SK-N-MC (cell line): Measurements from ENCODE around the gene CYBB.
A peak's percentile ranks its signal among the peaks of the same experiment; 100 is the strongest.

ENCODE experiments used
- DNase-seq: peaks from one replicate; pipeline ENCODE4 v3.0.0-alpha.2; 2011; ENCODE audit warnings: low read depth, low spot score
- H3K27ac ChIP-seq: fragments of 200-600 bp; sonication (generic); 2 replicates; pipeline ENCODE4 v1.5.1; 2016; ENCODE audit warnings: mixed run types
- H3K36me3 ChIP-seq: fragments of 200-600 bp; sonication (generic); 2 replicates; pipeline ENCODE4 v1.6.1; 2017; ENCODE audit warnings: antibody characterized with exemption, low read length, mixed read lengths; ENCODE audit not compliant: insufficient read depth
- H3K4me3 ChIP-seq: fragments of 200-600 bp; sonication (generic); 2 replicates; pipeline ENCODE4 v1.5.1; 2016
- H3K9ac ChIP-seq: fragments of 200-600 bp; sonication (generic); 2 replicates; pipeline ENCODE4 v1.8.0; 2017; ENCODE audit warnings: mixed run types, mixed read lengths; ENCODE audit not compliant: insufficient read length
- H3K9me3 ChIP-seq: fragments of 200-600 bp; sonication (generic); 2 replicates; pipeline ENCODE4 v1.6.1; 2017; ENCODE audit warnings: low read depth, mild to moderate bottlenecking, antibody characterized with exemption, low read length, moderate library complexity, mixed read lengths
- EZH2 ChIP-seq: fragments of 200-600 bp; sonication (generic); IDR thresholded peaks from one replicate; pipeline ENCODE4 v1.6.1; 2017; ENCODE audit warnings: antibody characterized with exemption
- FOXP2 ChIP-seq: optimal IDR thresholded peaks from 2 replicates; pipeline ENCODE3; 2011; ENCODE audit warnings: mild to moderate bottlenecking, moderate library complexity; ENCODE audit not compliant: insufficient read depth; ENCODE audit errors: extremely low read length, control extremely low read depth
- POLR2AphosphoS5 ChIP-seq: IDR thresholded peaks from 2 replicates; pipeline ENCODE4 v1.6.1; 2012; ENCODE audit warnings: mild to moderate bottlenecking, low read depth, low read length, borderline replicate concordance

Gene CYBB

DNA sequence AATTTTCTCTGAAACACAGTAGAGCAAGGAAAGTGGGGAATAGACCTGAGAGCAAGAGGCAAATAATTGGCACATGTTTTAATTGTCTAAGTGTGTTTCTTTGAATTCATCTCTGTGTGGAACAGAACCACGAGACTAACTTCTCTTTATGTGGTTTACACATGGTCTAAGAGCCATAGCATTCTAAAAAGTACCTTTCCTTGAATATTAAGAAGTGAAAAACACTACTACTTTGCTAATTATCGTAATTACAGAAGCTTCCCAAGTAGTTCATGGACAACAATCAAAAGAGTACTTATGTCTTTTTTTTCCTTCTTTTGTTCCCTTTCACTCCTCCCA, 2.9 kb upstream of the CYBB start:
- Histone ChIP-seq H3K27ac (no peak overlapping the region), H3K4me3 (no peak overlapping the region), H3K9me3 (no peaks in the 10 kb centered on the region), H3K36me3 (no peaks in the 10 kb centered on the region), H3K9ac (no peak overlapping the region)
- DNase-seq, result no peak
- TF ChIP-seq FOXP2, result no peak
- no peak for TF ChIP-seq EZH2

DNA sequence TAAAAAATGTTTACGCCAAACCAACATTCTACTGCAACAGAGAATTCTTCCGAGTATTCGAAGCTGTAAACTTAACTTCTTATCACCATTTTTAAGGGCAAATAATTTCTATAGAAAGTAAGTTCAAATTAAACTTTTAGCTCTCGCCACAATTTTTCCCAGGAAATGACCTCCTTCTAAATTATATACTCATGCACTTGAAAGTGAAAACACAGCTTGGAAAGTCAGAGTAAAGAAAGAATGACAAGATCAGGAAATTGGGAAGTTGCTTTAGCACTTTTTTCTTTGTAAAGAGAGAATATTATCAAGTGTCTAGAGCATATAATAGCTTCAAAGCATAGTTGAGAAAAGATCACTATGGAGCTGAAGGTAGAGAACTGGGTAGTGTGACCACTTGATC, 1.2 kb downstream of the CYBB start:
- Histone ChIP-seq H3K4me3 (no peak overlapping the region), H3K27ac (no peak overlapping the region), H3K36me3 (no peaks in the 10 kb centered on the region), H3K9ac (no peak overlapping the region), H3K9me3 (no peaks in the 10 kb centered on the region)
- TF ChIP-seq FOXP2 (no peak), POLR2AphosphoS5 (no peak), EZH2 (no peak)
- no peak for DNase-seq

GRCh38 chrX:37781814-37782213, 2.0 kb downstream of the CYBB start:
- H3K9ac ChIP-seq, result no peak overlapping the region
- no peak overlapping the region for H3K27ac ChIP-seq
- TF ChIP-seq FOXP2 (no peak), POLR2AphosphoS5 (no peak), EZH2 (no peak)
- no peak for DNase-seq
- no peak overlapping the region for H3K4me3 ChIP-seq
- H3K9me3 ChIP-seq, result no peaks in the 10 kb centered on the region
- no peaks in the 10 kb centered on the region for H3K36me3 ChIP-seq

DNA sequence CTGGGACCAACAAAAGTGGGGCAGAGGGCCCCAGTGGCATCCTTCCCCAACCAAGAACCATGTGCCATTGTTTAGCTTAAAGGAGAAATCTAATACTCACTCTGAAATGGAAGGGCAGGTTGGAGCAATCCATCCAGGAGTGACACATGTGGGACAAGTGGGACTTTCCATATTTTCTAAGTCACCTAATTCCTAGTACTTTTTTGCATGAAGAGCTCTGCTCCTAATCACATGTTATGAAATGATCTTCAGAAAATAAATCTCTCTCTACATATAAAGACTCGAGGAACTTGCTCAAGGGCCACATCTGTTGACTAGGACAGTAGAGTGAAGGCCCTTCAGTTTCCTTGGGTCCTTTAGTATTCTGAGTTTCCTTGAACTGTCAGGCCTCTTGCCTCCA, 2.5 kb downstream of the CYBB start:
- Histone ChIP-seq H3K36me3 (no peaks in the 10 kb centered on the region), H3K4me3 (no peak overlapping the region)
- TF ChIP-seq FOXP2 (no peak), POLR2AphosphoS5 (no peak), EZH2 (no peak)

GRCh38 chrX:37783305-37783704, 3.4 kb downstream of the CYBB start:
- no peak overlapping the region for H3K27ac ChIP-seq
- TF ChIP-seq FOXP2, result no peak
- no peak for TF ChIP-seq POLR2AphosphoS5
- no peak for TF ChIP-seq EZH2
- no peak overlapping the region for H3K9ac ChIP-seq
- H3K36me3 ChIP-seq, result no peaks in the 10 kb centered on the region
- no peaks in the 10 kb centered on the region for H3K9me3 ChIP-seq
- no peak for DNase-seq
- no peak overlapping the region for H3K4me3 ChIP-seq

More for the DNA sequence above, 2.5 kb downstream of the CYBB start:
- DNase-seq, result no peak
- no peak overlapping the region for H3K27ac ChIP-seq
- no peak overlapping the region for H3K9ac ChIP-seq
- no peaks in the 10 kb centered on the region for H3K9me3 ChIP-seq

- Histone ChIP-seq H3K9me3 (no peaks in the 10 kb centered on the region), H3K9ac (no peak overlapping the region), H3K36me3 (no peaks in the 10 kb centered on the region), H3K4me3 (no peak overlapping the region), H3K27ac (no peak overlapping the region)
- TF ChIP-seq FOXP2, result no peak
- TF ChIP-seq EZH2, result no peak
- TF ChIP-seq POLR2AphosphoS5, result no peak
- no peak for DNase-seq
These were observed 5.7 kb downstream of the CYBB start for GRCh38 chrX:37785569-37785968.

DNA sequence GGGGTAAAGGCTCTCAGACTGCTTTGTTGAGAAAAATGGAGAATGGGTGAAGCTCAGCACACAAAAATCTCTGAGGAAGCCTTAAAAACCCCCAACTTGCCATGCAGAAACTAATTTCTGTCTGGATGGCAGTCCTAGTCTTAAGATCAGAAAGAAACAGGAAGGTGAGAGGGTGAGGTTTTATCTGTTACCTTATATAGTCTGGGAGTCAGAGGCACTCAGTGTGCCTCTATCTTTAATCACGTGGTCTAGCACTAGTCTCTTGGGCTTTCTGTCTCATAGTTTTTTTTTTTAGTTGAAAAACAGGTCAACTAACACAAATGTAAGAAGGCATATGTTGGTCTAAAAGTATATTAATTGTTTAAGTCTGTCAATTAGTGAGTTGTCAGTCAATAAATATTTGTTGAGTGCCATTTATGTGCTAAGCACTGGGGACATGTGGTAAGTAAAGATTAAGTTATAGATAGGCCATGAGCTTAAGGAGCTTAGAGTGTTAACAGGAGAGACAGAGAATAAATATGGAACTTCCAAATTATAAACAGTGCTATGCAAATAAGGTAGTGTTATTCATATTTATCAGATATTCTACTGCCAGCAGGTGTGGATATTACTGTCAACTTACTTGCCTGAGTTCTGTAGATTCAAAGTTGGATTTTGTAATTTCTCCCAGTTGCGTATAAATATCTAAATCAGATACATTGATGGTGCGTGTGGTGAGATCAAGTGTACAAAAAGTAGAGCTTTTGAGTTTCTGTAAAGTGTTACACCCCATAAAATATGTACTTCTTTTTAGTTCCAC, 7.0 kb downstream of the CYBB start:
- TF ChIP-seq EZH2 (no peak), POLR2AphosphoS5 (no peak), FOXP2 (no peak)
- Histone ChIP-seq H3K27ac (no peak overlapping the region), H3K9ac (no peak overlapping the region), H3K36me3 (no peaks in the 10 kb centered on the region), H3K4me3 (no peak overlapping the region), H3K9me3 (no peaks in the 10 kb centered on the region)
- DNase-seq, result no peak

GRCh38 chrX:37787423-37787869, 7.6 kb downstream of the CYBB start:
- H3K27ac ChIP-seq, result no peak overlapping the region
- H3K36me3 ChIP-seq, result no peaks in the 10 kb centered on the region
- H3K9me3 ChIP-seq, result no peaks in the 10 kb centered on the region
- no peak for DNase-seq
- TF ChIP-seq POLR2AphosphoS5, result no peak
- no peak for TF ChIP-seq FOXP2
- TF ChIP-seq EZH2, result no peak
- H3K9ac ChIP-seq, result no peak overlapping the region
- H3K4me3 ChIP-seq, result no peak overlapping the region

DNA sequence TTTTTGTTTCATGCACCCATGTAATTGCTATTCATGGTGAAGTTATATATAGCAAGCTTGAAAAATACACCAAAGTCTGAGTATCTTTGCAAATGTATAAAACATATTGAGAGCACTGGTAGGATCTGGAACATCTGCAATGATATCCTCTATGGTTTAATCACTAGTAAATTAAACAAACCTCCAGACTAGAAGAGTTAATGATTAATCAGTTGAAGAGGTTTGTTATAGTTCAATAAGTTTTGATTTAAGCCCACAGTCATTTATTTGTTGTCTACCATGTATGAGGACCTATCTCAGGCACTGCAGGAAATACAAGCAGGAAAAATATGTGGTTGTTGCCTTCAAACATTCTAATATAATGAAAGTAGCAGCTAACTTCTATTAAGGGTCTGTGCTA, 16.5 kb downstream of the CYBB start:
- peak overlapping the region; percentile 61 for H3K27ac ChIP-seq
- no peak for DNase-seq
- H3K9me3 ChIP-seq, result no peaks in the 10 kb centered on the region
- H3K4me3 ChIP-seq, result peak overlapping the region; percentile 14; the same call in 1 of the 2 replicates
- no peak for TF ChIP-seq FOXP2
- TF ChIP-seq EZH2, result no peak
- TF ChIP-seq POLR2AphosphoS5, result no peak
- no peak overlapping the region for H3K9ac ChIP-seq
- no peaks in the 10 kb centered on the region for H3K36me3 ChIP-seq
